Measurements from ENCODE around the gene DCUN1D5. TPM values are rescaled to one million over a fixed set of nuclear protein-coding genes. Genes with fewer than 3 reads are reported as not detected.

The DCUN1D5 gene
- total RNA-seq, 1 donor from 2014 or later, result 32.8 TPM

DNA sequence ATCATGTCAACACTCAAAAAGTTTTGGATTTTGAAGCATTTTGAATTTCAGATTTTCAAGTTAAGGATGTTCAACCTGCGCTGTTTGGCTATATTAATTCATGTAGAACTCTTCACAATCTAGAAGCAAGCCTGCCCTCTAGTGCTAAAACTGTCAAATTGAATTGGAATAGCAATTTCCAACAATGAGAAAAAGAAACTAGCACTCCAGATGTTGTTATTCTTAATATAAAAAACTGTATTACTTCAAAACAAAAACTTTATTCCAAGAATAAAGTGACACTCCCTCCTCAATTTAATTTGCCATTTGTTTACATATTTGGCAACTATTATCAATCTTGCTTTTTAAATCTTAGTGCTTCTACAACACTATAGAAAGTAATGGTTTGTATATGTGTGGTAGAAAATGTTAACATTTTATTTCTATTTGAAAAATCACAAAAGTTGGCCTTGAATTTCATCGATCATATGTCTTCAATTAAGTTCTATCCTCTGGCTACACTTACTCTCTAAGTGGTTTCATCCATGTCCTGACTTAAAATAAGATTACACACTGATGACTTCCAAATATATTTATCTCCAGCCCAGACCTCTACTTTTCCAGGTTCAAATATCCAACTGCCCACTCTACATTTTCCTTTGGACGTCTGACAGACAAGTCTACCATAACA is 36.6 kb downstream of the DCUN1D5 start:
- Mint-ChIP-seq H3K9me3 (no peaks in the 10 kb centered on the region), H3K36me3 (no peaks in the 10 kb centered on the region), H3K27me3 (no peaks in the 10 kb centered on the region), H3K4me3 (no peak overlapping the region), H3K4me1 (ENCODE audit: unreplicated experiment) (no peaks in the 10 kb centered on the region), H3K27ac (no peak overlapping the region)
- TF ChIP-seq, protein P1, sequence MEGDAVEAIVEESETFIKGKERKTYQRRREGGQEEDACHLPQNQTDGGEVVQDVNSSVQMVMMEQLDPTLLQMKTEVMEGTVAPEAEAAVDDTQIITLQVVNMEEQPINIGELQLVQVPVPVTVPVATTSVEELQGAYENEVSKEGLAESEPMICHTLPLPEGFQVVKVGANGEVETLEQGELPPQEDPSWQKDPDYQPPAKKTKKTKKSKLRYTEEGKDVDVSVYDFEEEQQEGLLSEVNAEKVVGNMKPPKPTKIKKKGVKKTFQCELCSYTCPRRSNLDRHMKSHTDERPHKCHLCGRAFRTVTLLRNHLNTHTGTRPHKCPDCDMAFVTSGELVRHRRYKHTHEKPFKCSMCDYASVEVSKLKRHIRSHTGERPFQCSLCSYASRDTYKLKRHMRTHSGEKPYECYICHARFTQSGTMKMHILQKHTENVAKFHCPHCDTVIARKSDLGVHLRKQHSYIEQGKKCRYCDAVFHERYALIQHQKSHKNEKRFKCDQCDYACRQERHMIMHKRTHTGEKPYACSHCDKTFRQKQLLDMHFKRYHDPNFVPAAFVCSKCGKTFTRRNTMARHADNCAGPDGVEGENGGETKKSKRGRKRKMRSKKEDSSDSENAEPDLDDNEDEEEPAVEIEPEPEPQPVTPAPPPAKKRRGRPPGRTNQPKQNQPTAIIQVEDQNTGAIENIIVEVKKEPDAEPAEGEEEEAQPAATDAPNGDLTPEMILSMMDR (conservative IDR thresholded peaks at IDR 0.05), result peak; percentile 80
- DNase-seq (ENCODE audit: extremely low spot score, unreplicated experiment), result no peak

DNA sequence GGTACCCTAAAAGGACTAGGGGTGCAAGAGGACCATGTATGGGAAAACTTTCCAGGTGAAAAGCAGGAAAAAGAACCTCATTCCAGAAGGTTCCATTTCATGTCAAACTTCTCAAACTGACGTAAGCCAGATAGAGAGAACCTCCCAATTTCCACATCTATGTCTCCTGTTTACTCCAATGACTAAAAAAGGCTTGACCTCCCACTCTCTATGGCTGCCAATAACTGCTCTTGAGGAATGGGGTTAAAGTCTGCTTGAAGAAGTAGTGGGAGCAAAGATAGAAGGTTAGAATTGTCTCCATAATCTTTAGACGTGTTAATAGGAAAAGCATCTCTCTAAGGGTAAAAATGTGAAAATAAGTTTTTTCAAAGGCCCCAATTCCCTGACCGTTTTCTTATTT is 38.0 kb downstream of the DCUN1D5 start:
- Mint-ChIP-seq H3K4me3 (no peak overlapping the region), H3K27me3 (no peaks in the 10 kb centered on the region), H3K9me3 (no peaks in the 10 kb centered on the region), H3K4me1 (ENCODE audit: unreplicated experiment) (no peaks in the 10 kb centered on the region), H3K27ac (no peak overlapping the region), H3K36me3 (no peaks in the 10 kb centered on the region)
- TF ChIP-seq, protein P1 (conservative IDR thresholded peaks at IDR 0.05), result no peak
- DNase-seq (ENCODE audit: extremely low spot score, unreplicated experiment), result no peak

DNA sequence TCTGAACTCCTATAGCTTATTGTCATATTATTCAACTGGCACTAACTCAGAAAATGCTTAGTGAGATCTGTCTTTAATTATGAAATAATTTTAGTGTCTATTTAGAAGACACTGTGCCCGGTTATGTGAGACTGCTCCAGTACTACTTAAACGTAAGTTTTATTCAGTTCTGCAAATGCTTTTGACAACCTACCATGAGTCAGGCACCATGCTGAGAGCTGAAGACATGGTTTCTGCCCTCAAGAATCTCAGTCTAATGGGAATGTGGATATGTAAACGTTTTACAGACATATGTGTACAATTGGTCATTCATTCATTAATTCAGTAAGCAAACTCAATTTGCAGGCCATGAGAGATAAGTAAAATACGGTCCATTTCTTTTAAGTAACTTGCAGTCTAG is 40.0 kb downstream of the DCUN1D5 start:
- H3K36me3 Mint-ChIP-seq, result no peaks in the 10 kb centered on the region

DNA sequence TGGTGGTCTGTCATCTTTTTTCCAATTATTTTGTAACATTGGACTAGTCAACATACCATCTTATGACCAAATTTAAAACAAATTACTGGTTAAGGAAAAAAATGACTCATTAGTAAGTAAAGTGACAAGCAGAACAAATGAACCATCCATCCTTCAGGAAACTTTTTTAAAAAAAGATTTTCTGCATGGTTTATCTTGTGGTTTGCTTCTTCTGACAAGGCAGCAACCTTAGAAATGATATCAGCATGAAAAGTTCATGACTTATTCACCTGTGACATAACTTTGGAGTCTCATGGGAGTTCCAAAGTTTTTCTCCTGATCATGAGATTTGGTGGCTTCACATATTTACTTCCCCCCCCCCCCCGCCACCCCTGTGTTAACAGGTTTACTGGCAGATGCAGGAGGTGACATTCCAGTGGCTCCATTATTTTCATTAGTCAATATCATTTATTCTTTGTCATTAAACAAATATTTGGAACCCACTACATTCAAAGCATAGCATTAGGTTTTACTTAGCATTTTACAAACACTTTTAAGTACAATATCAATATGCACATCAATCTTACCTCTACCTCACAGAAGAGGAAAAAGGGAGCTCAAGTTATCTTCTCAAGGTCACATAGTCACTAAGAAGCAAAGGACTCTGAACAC is 40.7 kb downstream of the DCUN1D5 start:
- Mint-ChIP-seq H3K9me3 (no peaks in the 10 kb centered on the region), H3K27me3 (peaks cover 3% of the 10 kb centered on the region), H3K4me3 (no peak overlapping the region), H3K4me1 (ENCODE audit: unreplicated experiment) (no peaks in the 10 kb centered on the region), H3K36me3 (no peaks in the 10 kb centered on the region), H3K27ac (no peak overlapping the region)
- no peak for DNase-seq (ENCODE audit: extremely low spot score, unreplicated experiment)
- TF ChIP-seq, protein P1 (conservative IDR thresholded peaks at IDR 0.05), result no peak

More for the DNA sequence above, 40.0 kb downstream of the DCUN1D5 start:
- no peaks in the 10 kb centered on the region for H3K27me3 Mint-ChIP-seq
- no peak overlapping the region for H3K27ac Mint-ChIP-seq
- H3K4me1 Mint-ChIP-seq (ENCODE audit: unreplicated experiment), result no peaks in the 10 kb centered on the region
- H3K9me3 Mint-ChIP-seq, result no peaks in the 10 kb centered on the region
- no peak for DNase-seq (ENCODE audit: extremely low spot score, unreplicated experiment)
- TF ChIP-seq, protein P1 (conservative IDR thresholded peaks at IDR 0.05), result no peak
- H3K4me3 Mint-ChIP-seq, result no peak overlapping the region

DNA sequence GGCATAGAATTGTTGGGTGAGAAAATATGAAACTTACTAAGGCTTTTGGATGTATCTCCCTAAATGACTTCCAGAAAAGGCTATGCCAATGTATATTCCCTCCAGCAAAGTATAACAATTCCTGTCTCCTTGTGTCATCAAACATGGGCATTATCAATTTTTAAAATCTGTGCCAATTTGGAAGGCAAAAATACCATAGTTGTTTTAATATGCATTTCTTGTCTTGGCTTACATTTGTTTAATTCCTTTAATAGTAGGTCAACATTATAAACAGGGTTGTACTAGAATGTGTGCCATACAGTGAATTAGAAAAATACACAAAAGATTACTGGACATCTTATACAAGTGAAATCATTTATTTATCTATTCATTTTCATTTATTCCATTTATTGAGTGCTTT is 41.6 kb downstream of the DCUN1D5 start:
- DNase-seq (ENCODE audit: extremely low spot score, unreplicated experiment), result no peak
- Mint-ChIP-seq H3K27me3 (peaks cover 4% of the 10 kb centered on the region), H3K9me3 (no peaks in the 10 kb centered on the region), H3K4me3 (no peak overlapping the region), H3K36me3 (no peaks in the 10 kb centered on the region), H3K4me1 (ENCODE audit: unreplicated experiment) (no peaks in the 10 kb centered on the region), H3K27ac (no peak overlapping the region)
- TF ChIP-seq, protein P1 (conservative IDR thresholded peaks at IDR 0.05), result no peak

Data from type B pancreatic cell (in vitro differentiated cells).